Effector CD4-positive, alpha-beta T cell (primary cell): ENCODE measurements around the gene ZNF407.
"Not testable (repeated sequence)": the region's sequence is repeated elsewhere in the genome, so short reads cannot be mapped to it uniquely, and the experiment has no call there.

ENCODE experiments used
- DNase-seq: peaks from one replicate; pipeline ENCODE4 v3.0.0-alpha.2; 2020
- total RNA-seq: gene quantifications from one replicate; lab custom pipeline; 2026; lab: John Stamatoyannopoulos, UW

The ZNF407 gene, protein sequence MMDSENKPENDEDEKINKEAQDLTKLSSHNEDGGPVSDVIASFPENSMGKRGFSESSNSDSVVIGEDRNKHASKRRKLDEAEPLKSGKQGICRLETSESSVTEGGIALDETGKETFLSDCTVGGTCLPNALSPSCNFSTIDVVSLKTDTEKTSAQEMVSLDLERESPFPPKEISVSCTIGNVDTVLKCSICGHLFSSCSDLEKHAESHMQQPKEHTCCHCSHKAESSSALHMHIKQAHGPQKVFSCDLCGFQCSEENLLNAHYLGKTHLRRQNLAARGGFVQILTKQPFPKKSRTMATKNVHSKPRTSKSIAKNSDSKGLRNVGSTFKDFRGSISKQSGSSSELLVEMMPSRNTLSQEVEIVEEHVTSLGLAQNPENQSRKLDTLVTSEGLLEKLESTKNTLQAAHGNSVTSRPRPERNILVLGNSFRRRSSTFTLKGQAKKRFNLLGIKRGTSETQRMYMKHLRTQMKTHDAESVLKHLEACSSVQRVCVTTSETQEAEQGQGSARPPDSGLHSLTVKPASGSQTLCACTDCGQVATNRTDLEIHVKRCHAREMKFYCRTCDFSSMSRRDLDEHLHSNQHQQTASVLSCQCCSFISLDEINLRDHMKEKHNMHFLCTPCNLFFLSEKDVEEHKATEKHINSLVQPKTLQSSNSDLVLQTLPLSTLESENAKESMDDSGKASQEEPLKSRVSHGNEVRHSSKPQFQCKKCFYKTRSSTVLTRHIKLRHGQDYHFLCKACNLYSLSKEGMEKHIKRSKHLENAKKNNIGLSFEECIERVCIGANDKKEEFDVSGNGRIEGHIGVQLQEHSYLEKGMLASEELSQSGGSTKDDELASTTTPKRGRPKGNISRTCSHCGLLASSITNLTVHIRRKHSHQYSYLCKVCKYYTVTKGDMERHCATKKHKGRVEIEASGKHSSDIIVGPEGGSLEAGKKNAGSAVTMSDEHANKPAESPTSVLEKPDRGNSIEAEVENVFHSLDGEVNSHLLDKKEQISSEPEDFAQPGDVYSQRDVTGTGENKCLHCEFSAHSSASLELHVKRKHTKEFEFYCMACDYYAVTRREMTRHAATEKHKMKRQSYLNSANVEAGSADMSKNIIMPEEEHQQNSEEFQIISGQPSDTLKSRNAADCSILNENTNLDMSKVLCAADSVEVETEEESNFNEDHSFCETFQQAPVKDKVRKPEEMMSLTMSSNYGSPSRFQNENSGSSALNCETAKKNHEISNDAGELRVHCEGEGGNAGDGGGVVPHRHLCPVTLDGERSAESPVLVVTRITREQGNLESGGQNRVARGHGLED (N-terminal part only)
- 77.3 reads per million, percentile 77 among the genes with 10 or more reads in this experiment for total RNA-seq

DNA sequence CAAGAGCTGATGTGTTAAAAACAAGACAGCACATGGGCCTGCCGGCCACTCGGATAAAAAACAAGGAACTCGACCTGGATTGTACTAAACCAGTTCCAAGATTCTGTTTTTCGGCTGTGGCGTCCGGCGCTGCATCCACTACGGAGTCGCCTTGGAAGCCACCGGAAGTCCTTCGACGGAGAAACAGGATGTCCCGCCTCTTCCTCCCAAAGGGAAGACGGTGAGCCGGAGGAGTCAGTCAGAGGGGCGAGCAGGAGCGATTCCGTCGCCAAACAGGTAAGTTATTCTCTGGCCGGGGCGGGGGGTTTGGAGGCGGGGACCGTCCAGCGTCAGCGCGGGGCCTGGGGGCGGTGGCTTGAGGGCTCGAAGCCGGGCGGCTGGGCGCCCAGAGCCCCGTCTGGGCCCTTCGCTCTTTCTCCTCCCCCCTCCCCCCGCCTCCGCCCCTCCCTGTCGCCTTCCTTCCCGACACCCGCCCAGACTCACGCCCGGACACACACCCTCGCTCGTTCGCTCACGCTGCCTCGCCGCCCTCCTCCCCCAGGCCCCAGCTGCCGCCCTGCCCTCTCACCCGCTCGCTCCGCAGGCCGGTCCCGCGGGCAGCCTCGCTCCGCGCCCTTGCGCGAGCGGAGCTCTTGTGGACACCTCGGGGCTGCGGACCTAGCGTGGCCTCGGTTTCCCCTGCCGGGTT lies at the start of gene ZNF407:
TSS of gene ZNF407 (plus strand) at position 209 of the 688 bp plus-strand sequence. CDS start 33,150 bp downstream, outside the sequence.
- DNase-seq, result peak; percentile 82

DNA sequence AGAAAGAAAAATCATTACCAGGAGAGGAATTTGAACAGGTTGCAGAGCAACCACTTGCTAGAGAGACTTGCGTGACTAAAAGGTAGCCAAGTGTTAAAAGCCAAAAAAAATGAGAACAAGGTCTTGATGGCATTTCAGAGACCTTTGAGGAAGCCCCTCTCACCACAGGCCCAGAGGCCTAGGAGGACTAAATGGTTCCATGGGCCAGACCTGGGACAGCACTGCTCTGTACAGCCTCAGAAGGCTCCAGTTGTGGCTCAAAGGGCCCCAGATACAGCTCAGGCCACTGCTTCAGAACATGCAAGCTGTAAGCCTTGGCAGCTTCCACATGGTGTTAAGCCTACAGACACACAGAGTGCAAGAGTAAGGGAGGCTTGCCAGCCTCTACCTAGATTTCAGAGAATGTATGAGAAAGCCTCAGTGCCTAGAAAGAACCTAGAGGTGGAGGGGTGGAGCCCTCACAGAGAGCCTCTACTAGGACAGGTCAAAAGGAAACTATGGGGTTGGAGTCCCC lies 48.0 kb upstream of the ZNF407 start:
- no peak for DNase-seq

DNA sequence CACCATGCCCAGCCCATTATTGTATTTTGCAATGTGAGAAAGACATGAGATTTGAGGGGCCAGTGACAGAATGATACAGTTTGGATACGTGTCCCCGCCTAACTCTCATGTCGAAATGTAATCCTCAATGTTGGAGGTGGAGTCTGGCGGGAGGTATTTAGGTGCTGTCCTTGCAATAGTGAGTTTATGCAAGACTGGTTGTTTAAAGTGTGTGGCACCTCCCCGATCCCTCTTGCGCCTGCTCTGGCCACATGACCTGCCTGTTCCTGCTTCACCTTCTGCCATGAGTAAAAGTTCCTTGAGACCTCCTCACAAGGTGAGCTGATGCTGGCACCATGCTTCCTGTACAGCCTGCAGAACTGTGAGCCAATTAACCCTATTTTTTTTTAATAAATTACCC lies 46.8 kb upstream of the ZNF407 start:
- no peak for DNase-seq

DNA sequence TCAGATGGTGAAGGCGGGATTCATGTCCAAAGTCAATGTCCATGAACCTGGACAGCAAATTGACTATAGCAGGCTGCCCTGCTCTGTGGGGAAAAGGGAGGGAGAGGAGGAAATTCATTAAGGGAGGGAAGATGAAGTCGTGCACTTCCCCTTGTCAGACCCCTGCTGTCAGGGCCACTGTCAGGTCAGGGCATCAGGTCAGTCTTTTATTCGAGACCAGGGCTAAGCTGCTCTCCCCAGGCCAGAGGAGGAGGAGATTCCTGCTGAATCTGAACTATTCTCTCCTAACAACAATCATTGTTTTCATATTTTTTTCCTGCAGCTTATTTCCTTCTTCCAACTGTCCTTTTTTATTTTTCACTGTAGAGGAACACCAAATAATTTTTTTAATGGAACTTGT lies 46.2 kb upstream of the ZNF407 start:
- DNase-seq, result no peak

DNA sequence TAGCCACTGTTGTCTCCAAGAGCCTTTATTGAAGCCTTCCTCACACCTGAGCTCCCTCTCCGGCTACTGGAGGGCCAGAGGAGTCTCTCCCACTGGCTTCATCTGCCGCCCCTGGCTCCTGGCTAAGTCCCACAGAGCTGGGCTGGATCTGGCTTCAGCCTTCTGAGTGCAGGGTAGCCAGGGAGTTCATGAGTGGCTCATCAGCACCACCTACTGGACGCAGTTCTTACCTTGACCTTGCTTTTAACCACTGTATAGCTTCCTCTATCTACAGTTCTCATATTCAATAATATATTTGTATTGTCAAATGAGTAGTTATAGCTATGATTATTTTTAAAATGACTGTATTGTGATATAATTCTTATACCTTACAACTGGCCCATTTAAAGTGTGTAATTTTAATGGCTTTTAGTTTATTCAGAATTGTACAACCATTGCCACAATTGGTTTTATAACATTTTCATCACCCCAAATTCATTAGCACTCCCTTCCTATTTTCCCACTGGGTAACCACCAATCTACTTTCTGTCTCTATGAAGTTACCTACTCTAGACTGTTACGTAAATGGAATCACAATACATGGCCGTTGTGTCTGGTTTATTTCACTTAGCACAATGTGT lies 45.6 kb upstream of the ZNF407 start:
- peak; percentile 66 for DNase-seq

DNA sequence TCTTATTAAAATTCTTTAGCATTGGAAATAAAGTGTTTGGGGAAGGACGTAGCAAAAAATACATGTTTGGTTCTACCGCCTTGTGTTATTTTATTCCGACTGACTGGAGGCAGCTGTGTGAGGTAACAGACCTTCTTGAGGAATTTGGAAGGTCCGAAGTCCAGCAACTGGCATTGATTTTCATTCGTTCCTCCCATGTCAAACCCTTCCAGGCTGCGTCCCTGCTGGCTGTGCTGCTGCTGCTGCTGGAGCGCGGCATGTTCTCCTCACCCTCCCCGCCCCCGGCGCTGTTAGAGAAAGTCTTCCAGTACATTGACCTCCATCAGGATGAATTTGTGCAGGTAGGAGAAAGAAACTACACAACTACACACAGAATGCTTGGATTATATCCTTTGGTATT lies 41.5 kb upstream of the ZNF407 start:
- DNase-seq, result no peak

DNA sequence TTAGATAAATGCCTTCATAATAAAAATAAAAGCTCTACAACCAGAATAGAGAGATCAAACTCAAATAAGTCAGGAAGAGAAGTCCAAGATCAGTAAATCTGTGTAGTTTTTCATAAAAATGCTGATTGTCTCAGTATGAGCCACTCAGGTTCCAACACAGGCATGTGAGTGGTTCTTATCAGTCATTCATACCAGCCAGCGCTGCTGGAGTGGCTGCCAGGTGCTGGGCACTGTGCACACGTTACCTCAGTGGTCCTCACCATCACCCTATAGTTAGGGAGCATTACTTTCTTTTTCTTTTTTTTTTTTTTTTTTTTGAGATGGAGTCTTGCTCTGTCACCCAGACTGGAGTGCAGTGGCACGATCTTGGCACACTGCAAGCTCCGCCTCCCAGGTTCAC lies 39.6 kb upstream of the ZNF407 start:
- no peak for DNase-seq

DNA sequence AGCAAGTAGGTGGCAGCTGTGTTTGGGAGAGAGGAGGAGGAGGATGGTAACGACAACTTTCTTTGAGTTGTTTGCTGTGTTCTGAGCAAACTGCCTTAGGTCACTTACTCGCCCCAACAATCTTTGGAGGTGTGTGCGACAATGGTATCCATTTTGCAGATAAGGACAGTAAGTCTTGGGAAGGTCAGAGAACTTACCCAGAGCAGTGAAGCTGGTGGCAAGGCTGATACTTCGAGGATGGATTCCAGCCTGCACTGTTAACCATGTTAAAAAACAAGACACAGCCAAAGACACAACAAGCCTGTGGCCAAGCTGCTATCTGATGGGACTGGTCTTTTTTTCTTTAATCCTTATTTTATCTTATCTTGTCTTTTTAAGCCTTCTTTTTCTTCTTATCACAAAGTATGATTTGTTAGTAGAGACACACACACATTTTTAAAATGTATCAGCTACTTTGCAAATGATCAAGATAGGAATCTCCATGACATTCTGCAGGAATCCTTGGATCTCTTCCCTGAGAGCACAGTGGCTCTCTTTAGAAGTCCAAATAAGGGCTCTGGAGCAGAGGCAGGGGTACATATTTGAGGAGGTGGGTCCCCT lies 35.4 kb upstream of the ZNF407 start:
- DNase-seq, result no peak

DNA sequence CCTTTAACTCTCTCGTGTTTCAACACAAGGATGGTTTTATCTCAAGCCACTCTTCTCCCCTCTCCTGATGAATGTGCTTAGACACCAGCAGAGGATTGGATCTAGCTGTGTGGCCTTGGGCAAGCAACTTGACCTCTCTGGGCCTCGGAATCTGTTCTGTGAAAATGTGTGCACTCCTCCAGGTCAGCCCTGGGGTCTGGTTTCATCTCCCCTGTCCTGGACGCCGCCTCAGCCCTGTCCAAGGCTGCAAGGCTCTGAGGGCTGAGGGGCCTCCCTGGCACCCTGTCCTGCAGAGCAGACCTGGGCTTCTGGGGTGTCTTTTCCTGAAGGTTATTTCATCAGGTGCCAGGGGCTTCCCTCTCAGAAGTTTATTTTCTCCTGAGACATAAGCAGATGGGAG lies 34.9 kb upstream of the ZNF407 start:
- no peak for DNase-seq

DNA sequence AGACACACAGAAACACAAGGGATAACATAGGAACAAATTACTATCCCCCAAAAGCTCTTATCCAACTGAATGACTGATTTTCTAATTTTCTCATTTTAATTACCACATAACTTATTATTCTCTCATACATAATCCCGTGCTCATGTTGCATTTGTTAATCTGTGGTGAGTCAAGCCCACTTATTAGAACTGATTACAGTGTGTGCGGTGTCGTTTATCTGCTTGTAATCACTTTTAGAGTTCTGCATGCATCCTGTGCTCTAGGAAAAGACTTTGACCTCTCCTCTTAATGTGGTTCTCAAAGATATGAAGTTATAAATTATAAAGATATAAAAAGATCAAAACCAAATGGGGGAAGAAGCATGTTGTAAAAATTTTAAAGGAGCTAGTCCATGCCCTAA lies 33.7 kb upstream of the ZNF407 start:
- DNase-seq, result no peak

DNA sequence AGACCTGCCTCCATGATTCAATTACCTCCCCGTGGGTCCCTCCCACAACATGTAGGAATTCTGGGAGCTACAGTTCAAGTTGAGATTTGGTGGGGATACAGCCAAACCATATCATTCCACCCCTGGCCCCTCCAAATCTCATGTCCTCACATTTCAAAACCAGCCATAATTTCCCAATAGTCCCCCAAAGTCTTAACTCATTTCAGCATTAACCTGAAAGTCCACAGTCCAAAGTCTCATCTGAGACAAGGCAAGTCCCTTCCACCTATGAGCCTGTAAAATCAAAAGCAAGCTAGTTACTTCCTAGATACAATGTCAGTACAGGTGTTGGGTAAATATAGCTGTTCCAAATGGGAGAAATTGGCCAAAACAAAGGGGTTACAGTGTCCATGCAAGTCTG lies 32.5 kb upstream of the ZNF407 start:
- DNase-seq, result not testable (repeated sequence)

DNA sequence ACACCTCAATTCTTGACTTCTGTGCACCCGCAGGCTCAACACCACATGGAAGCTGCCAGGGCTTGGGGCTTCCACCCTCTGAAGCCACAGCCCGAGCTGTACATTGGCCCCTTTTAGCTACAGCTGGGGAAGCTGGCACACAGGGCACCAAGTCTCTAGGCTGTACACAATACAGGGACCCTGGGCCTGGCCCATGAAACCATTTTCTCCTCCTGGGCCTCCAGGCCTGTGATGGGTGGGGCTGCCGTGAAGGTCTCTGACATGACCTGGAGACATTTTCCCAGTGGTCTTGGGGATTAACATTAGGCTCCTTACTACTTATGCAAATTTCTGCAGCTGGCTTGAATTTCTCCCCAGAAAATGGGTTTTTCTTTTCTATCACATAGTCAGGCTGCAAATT lies 31.7 kb upstream of the ZNF407 start:
- not testable (repeated sequence) for DNase-seq

DNA sequence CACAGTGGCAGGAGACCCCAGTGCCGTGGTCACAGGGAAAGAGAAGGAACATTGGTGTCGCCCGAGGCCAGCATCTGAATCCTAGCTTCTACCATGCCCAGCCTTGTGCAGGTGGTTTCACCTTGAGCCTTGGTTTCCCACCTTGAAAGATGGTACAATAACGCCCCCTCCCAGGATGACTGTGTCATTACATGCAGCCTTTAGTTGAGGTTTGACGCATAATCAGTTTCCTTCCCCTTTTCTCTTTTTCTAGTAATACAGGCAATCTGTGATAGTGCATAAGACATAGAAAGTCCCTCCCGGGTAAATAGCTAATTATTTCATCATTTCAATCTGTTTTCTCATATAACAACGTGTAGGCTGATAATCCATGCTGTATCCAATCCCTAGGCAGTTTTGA lies 29.8 kb upstream of the ZNF407 start:
- no peak for DNase-seq

DNA sequence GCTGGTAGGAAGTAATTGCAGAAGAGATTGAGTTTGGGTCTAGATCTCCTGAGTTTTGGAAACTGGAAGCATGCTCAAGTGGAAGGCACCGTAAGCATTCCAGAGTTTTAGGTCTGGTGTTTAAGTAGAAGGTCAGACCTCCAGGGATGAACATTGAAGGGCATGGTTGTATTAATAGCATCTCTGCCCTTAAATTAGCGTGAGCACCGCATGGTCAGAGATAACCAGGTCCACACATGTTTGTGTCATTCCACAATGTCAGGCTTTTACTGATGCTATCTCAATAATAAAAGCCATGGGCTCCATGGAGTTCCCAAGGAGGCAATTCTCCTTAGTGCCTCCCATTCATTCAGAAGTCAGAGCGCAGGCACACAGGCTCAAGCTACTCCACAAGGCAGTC lies 28.3 kb upstream of the ZNF407 start:
- no peak for DNase-seq

DNA sequence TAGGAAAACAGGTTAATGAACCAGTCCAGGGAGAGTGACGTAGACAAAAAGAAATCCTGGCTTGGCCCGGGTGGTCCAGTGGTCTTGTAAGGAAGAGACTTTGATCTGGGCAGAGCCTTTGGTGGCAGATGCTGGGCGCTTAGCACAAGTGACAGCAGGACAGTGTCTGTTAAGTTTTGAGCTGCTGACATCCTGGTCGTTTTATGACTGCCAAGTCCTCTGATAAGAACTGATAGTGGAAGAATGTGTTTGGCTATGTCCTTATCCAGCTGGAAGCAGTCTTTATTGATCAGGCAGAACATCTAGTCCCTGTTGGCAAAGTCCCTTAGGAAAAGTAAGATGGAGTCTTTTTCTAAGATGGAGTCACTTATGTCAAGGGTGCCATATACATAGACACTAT lies 27.4 kb upstream of the ZNF407 start:
- DNase-seq, result no peak

DNA sequence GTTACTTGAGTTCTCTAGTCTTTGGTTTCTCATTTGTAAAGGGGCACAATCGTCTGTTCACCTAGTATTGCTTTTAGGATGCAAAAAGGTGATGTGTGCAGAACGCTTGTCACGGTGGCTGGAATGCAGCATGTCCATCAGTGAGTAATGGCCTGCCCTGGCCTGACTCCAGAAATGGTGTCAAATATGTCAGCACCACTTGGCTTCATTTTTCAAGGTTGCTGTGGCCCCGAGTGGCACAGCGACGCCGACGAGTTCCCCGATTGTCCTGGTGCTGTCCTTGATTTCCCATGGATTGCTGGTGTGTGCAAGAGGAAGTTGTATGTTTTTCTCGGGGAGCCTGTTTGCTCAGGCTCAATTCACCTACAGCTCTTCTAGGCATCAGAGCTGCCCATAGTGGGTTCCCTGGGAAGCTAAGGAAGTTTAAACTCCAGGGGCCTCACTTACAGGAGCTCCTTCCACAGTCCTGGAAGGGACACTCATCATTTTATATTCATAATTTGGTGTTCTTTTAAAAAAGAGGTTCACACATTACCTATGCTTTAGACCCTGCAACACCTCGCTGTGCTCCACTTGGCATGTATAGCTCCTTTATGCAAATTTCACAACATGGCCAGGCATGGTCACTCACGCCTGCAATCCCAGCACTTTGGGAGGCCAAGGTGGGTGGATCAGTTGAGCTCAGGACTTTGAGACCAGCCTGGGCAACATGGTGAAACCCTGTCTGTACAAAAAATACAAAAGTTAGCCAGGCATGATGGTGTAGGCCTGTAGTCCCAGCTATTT lies 25.6 kb upstream of the ZNF407 start:
- DNase-seq, result no peak

DNA sequence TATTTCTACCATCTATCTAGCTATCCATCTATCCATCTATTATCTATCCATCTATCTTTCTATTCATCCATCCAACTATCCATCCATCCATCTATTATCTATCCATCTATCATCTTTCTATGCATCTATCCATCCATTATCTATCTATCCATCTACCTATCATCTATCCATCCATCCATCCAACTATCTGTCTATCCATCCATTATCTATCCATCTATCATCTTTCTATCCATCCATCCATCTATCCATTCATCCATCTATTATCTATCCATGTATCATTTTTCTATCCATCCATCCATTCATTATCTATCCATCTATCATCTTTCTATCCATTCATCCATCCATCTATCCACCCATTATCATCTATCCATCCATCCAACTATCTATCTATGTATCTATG lies 24.6 kb upstream of the ZNF407 start:
- no peak for DNase-seq

DNA sequence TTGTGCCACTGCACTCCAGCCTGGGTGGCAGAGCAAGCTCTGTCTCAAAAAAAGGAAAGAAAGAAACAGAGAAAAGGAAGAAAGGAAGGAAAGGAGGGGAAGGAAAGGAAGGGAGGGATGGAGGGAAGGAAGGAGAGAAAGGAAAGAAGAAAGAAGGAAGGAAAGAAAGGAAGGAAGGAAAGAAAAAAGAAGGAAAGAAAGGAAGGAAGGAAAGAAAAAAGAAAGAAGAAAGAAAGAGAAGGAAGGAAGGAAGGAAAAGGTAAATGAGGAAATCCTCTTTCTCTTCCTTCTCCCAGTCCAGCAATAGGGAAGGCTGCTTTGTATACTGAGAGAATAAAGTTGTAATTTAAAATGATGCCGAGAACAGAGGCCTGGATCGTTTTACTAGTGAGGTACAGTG lies 22.8 kb upstream of the ZNF407 start:
- DNase-seq, result no peak

DNA sequence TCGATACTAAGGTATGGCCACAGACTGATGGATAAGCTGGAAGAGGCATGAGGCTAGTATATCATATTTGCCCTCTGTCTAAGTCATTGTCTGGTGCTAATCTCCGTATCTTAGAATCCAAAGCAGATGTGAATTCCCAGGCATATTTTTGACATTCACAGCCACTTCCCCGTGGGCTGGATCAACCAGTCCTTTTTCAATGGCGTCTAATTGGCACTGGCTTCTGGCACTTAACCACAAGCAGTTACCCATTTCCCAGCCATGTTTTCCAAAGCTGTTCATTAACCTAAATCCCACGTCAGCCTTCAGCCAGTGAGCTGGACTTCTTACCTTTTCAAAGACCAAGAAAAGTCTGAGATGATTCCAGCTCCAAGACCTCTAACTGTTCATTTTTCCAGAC lies 20.7 kb upstream of the ZNF407 start:
- DNase-seq, result no peak

DNA sequence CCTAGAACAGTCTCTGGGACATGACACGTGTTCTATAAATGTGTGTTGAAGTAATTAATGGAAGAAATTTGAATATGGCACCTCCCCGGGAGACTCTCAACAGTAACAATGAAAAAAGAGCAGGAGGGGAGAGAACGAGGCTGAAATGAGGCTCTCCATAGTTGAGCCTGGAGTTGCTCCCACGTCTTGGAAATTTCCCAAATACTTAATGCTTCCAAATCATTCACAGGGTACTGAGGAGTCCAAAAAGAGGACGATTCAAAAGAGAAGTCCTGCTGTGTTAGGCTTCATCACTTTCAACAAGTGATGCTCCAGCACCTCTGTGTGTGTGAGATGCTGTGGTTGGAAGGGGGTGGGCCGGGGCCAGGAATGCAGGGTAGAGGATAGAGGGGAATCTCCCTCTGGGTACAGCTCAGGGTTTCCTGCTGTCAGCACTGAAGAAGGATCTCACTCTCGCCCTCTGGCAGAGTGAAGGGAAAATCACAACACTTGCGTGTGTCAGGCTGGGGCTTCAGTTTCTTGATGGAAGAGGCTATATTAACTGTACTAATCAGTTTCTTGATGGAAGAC lies 18.1 kb upstream of the ZNF407 start:
- no peak for DNase-seq
